PC-3 (cell line): ENCODE data around the gene TCF19. TPM values are rescaled to one million over a fixed set of nuclear protein-coding genes. Genes with fewer than 3 reads are reported as not detected.

ENCODE experiments used
- ATAC-seq: fragments of 200-7000 bp; cut with Tn5 transposase; 2 replicates; pipeline ENCODE4 v1.9.1; 2020; ENCODE audit warnings: mild to moderate bottlenecking, moderate library complexity
- BruUV-seq: library from RNA; stranded (reverse); fragments of 400-500 nt; replicated peaks from 2 replicates; lab custom pipeline; 2021; lab: Mats Ljungman, UMichigan
- CTCF ChIA-PET: fragments of 300-600 bp; sonication (Branson Sonifier 250); formaldehyde crosslinking; loops from one replicate; lab custom pipeline; 2022; ENCODE audit warnings: antibody characterized with exemption; lab: Charles Lee
- POLR2A ChIA-PET: fragments of 300-600 bp; sonication (Branson Sonifier 250); formaldehyde crosslinking; loops from one replicate; lab custom pipeline; 2022; ENCODE audit warnings: antibody characterized with exemption; ENCODE audit not compliant: unreplicated experiment; lab: Charles Lee
- DNase-seq: peaks from one replicate; pipeline ENCODE4 v3.0.0-alpha.2; 2015
- H2AFZ ChIP-seq: fragments of 300-600 bp; sonication (generic); 2 replicates; pipeline ENCODE4 v1.6.0; 2016; ENCODE audit warnings: antibody characterized with exemption, low read length
- H3F3A ChIP-seq: fragments of 300-600 bp; sonication (generic); one replicate; pipeline ENCODE4 v1.6.0; 2017; ENCODE audit warnings: antibody characterized with exemption, low read length, control low read depth, mild to moderate bottlenecking; ENCODE audit not compliant: unreplicated experiment
- H3K27ac ChIP-seq: fragments of 300-600 bp; sonication (generic); 2 replicates; pipeline ENCODE4 v1.5.1; 2016; ENCODE audit warnings: mild to moderate bottlenecking, low read length
- H3K27me3 ChIP-seq: fragments of 300-600 bp; sonication (generic); 2 replicates; pipeline ENCODE4 v1.6.1; 2016; ENCODE audit warnings: low read length, mixed read lengths
- H3K36me3 ChIP-seq: fragments of 300-600 bp; sonication (generic); 2 replicates; pipeline ENCODE4 v1.6.1; 2016; ENCODE audit warnings: low read depth, mixed run types, low read length, mixed read lengths
- H3K4me1 ChIP-seq: fragments of 300-600 bp; sonication (generic); 2 replicates; pipeline ENCODE4 v1.5.1; 2016; ENCODE audit warnings: low read length; ENCODE audit not compliant: insufficient read depth
- H3K4me2 ChIP-seq: fragments of 300-600 bp; sonication (generic); 2 replicates; pipeline ENCODE4 v1.6.0; 2016; ENCODE audit warnings: low read length
- H3K4me3 ChIP-seq: fragments of 300-600 bp; sonication (generic); 2 replicates; pipeline ENCODE4 v1.5.1; 2016; ENCODE audit warnings: mild to moderate bottlenecking, low read length, mixed read lengths
- H3K79me2 ChIP-seq: fragments of 300-600 bp; sonication (generic); 2 replicates; pipeline ENCODE4 v1.6.1; 2017; ENCODE audit warnings: low read length, mixed read lengths
- H3K9ac ChIP-seq: fragments of 300-600 bp; sonication (generic); 2 replicates; pipeline ENCODE4 v1.6.0; 2016; ENCODE audit warnings: mild to moderate bottlenecking, low read length
- H3K9me2 ChIP-seq: fragments of 300-600 bp; sonication (generic); replicated peaks from 2 replicates; pipeline ENCODE4 v1.6.1; 2016; ENCODE audit warnings: mixed run types, low read length, mixed read lengths
- H3K9me3 ChIP-seq: fragments of 300-600 bp; sonication (generic); 2 replicates; pipeline ENCODE4 v1.6.1; 2016; ENCODE audit warnings: low read length, mixed read lengths
- H4K20me1 ChIP-seq: fragments of 300-600 bp; sonication (generic); 2 replicates; pipeline ENCODE4 v1.6.1; 2016; ENCODE audit warnings: low read length, mixed read lengths
- CTCF ChIP-seq: fragments of 300-600 bp; sonication (generic); conservative IDR thresholded peaks from 2 replicates; pipeline ENCODE4 v1.5.1; 2017; ENCODE audit warnings: antibody characterized with exemption, low read depth, mild to moderate bottlenecking, low read length
- EZH2 ChIP-seq: fragments of 300-600 bp; sonication (generic); IDR thresholded peaks from one replicate; pipeline ENCODE4 v1.6.1; 2017; ENCODE audit warnings: antibody characterized with exemption, mild to moderate bottlenecking, low read length; ENCODE audit not compliant: unreplicated experiment
- EZH2phosphoT487 ChIP-seq: fragments of 300-600 bp; sonication (generic); IDR thresholded peaks from 2 replicates; pipeline ENCODE4 v1.6.1; 2018; ENCODE audit warnings: mild to moderate bottlenecking, antibody characterized with exemption, low read length, borderline replicate concordance
- intact Hi-C: fragments of 100-400 bp; cut with micrococcal nuclease; formaldehyde crosslinking; loops from 2 replicates; pipeline ENCODE4 v1.9.0; 2023
- total RNA-seq: library from RNA; depleted of rRNA; stranded (reverse); fragments of >200 nt; gene quantifications from 2 replicates; pipeline ENCODE4 v1.2.3, GENCODE V29; 2014

TCF19 gene
- total RNA-seq, 1 experiment from 2014 or later, result 88.6 TPM

DNA sequence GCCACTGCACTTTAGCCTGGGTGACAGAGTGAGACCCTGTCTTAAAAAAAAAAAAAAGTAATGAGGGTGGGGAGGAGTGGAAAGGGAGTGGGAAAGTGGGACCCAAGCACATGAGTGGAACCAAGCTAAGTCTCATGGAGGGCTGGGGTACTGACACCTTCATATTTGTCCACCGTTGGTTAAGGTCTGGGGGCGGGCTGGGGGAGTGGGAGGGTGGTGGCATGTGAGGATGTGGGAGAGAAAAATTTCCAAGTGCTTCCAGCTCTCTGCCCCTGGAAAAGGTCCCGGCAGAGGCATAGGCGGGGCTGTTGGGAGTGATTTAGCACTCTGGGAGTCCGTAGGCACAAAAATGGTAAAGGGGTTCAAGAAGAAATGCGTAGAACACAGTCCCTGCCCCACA lies 25.6 kb upstream of the TCF19 start:
- no peaks in the 10 kb centered on the region for H3K79me2 ChIP-seq
- H3K4me2 ChIP-seq, result no peak overlapping the region
- no peaks in the 10 kb centered on the region for H3F3A ChIP-seq
- ATAC-seq (no peak), DNase-seq (no peak)
- no peaks in the 10 kb centered on the region for H3K27me3 ChIP-seq
- H3K27ac ChIP-seq, result no peak overlapping the region
- H4K20me1 ChIP-seq, result no peaks in the 10 kb centered on the region
- TF ChIP-seq CTCF, result no peak
- no peak for TF ChIP-seq EZH2
- TF ChIP-seq EZH2phosphoT487, result no peak
- H3K36me3 ChIP-seq, result no peaks in the 10 kb centered on the region
- BruUV-seq, result no TSS peak
- intact Hi-C loops, result no loop called here
- ChIA-PET POLR2A (no interaction called here), CTCF (no interaction called here)
- no peaks in the 10 kb centered on the region for H3K9me2 ChIP-seq
- H2AFZ ChIP-seq, result no peak overlapping the region
- H3K9ac ChIP-seq, result no peak overlapping the region
- H3K4me1 ChIP-seq, result peaks cover 11% of the 10 kb centered on the region; the same call in 1 of the 2 replicates
- H3K4me3 ChIP-seq, result no peak overlapping the region
- H3K9me3 ChIP-seq, result no peaks in the 10 kb centered on the region

GRCh38 chr6:31135710-31136109 lies 22.7 kb upstream of the TCF19 start:
- peaks cover 4% of the 10 kb centered on the region; the same call in 1 of the 2 replicates for H3K4me1 ChIP-seq
- no peaks in the 10 kb centered on the region for H3F3A ChIP-seq
- BruUV-seq, result no TSS peak
- intact Hi-C loops, result loop anchor here (2.0 kb wide), 1 partner anchor 231 kb away; no protein-coding TSS in a partner anchor
- CTCF ChIA-PET, result no interaction called here
- no peak overlapping the region for H3K4me2 ChIP-seq
- H3K9me2 ChIP-seq, result no peaks in the 10 kb centered on the region
- no peaks in the 10 kb centered on the region for H4K20me1 ChIP-seq
- no peaks in the 10 kb centered on the region for H3K36me3 ChIP-seq
- no peaks in the 10 kb centered on the region for H3K27me3 ChIP-seq
- H3K4me3 ChIP-seq, result no peak overlapping the region
- DNase-seq (no peak), ATAC-seq (no peak)
- no peak overlapping the region for H3K9ac ChIP-seq
- TF ChIP-seq EZH2, result no peak
- no peak overlapping the region for H2AFZ ChIP-seq
- POLR2A ChIA-PET, result no interaction called here
- H3K9me3 ChIP-seq, result no peaks in the 10 kb centered on the region
- no peak overlapping the region for H3K27ac ChIP-seq
- H3K79me2 ChIP-seq, result no peaks in the 10 kb centered on the region

GRCh38 chr6:31138982-31139381 lies 19.4 kb upstream of the TCF19 start, which contains the start of gene PSORS1C2:
Gene PSORS1C2, minus strand, starts transcription at chr6:31139066. Its CDS starts 40 bp downstream, at chr6:31139026.
- intact Hi-C loops, result no loop called here
- Histone ChIP-seq H3K9ac (no peak within 1 kb of the TSS), H3K4me3 (no peak within 1 kb of the TSS), H3K4me1 (peaks cover 4% of the 10 kb centered on the region; the same call in 1 of the 2 replicates), H3K27ac (no peak within 1 kb of the TSS), H3F3A (no peaks in the 10 kb centered on the region), H3K9me2 (no peaks in the 10 kb centered on the region), H2AFZ (no peak within 1 kb of the TSS), H3K36me3 (no peaks in the 10 kb centered on the region), H3K9me3 (no peaks in the 10 kb centered on the region), H3K79me2 (no peaks in the 10 kb centered on the region), H3K4me2 (no peak within 1 kb of the TSS; the same call in 1 of the 2 replicates), H4K20me1 (no peaks in the 10 kb centered on the region), H3K27me3 (no peaks in the 10 kb centered on the region)
- ChIA-PET CTCF (no interaction called here), POLR2A (interaction anchor here (0.8 kb wide), 1 partner anchor 19 kb away, joined by 3 read pairs; the partner anchor contains the start of gene TCF19)
- DNase-seq (peak; percentile 25), ATAC-seq (no peak)
- no TSS peak for BruUV-seq
- TF ChIP-seq EZH2phosphoT487 (no peak), CTCF (no peak), EZH2 (no peak)
